Coronary artery (tissue), 2 donors: ENCODE measurements around the gene GRM5.
"Not testable (repeated sequence)": the region's sequence is repeated elsewhere in the genome, so short reads cannot be mapped to it uniquely, and the experiment has no call there.

Experiments used
- DNase-seq: peaks from one replicate; pipeline ENCODE4 v3.0.0-alpha.2; 2017; ENCODE audit warnings: low spot score
- H3K27ac ChIP-seq, 2 donors: fragments of 200-600 bp; sonication (generic); one replicate each; pipeline ENCODE4 v1.5.1; 2016 to 2019
- H3K4me3 ChIP-seq: fragments of 200-600 bp; sonication (generic); 2 replicates; pipeline ENCODE4 v1.5.1; 2016; ENCODE audit warnings: mild to moderate bottlenecking, moderate library complexity
- TF ChIP-seq, protein P1 (sequence below): fragments of 200-600 bp; sonication (generic); IDR thresholded peaks from one replicate; pipeline ENCODE4 v1.5.1; 2019; ENCODE audit warnings: antibody characterized with exemption

GRM5 gene

GRCh38 chr11:88535916-88536547, 529.8 kb downstream of the GRM5 start:
- Histone ChIP-seq H3K4me3 (no peak overlapping the region), H3K27ac (no peak overlapping the region)
- no peak for DNase-seq
- TF ChIP-seq, protein P1, sequence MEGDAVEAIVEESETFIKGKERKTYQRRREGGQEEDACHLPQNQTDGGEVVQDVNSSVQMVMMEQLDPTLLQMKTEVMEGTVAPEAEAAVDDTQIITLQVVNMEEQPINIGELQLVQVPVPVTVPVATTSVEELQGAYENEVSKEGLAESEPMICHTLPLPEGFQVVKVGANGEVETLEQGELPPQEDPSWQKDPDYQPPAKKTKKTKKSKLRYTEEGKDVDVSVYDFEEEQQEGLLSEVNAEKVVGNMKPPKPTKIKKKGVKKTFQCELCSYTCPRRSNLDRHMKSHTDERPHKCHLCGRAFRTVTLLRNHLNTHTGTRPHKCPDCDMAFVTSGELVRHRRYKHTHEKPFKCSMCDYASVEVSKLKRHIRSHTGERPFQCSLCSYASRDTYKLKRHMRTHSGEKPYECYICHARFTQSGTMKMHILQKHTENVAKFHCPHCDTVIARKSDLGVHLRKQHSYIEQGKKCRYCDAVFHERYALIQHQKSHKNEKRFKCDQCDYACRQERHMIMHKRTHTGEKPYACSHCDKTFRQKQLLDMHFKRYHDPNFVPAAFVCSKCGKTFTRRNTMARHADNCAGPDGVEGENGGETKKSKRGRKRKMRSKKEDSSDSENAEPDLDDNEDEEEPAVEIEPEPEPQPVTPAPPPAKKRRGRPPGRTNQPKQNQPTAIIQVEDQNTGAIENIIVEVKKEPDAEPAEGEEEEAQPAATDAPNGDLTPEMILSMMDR, result no peak

- H3K4me3 ChIP-seq, result no peak overlapping the region
- no peak overlapping the region for H3K27ac ChIP-seq
- no peak for DNase-seq
- TF ChIP-seq, protein P1, result no peak
Measured at GRCh38 chr11:88535266-88535665, 530.5 kb downstream of the GRM5 start.

DNA sequence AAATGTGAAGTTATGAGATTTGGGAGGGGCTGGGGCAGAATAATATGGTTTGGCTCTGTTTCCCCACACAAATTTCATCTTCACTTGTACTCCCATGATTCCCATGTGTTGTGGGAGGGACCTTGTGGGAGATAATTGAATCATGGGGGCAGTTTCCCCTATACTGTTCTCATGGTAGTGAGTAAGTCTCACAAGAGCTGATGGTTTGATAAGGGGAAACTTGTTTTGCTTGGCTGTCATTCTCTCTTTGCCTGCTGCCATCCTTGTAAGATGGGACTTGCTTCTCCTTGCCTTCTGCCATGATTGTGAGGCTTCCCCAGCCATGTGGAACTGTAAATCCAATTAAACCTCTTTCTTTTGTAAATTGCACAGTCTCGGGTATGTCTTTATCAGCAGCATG, 531.1 kb downstream of the GRM5 start:
- not testable (repeated sequence) for H3K27ac ChIP-seq, DNase-seq, H3K4me3 ChIP-seq

DNA sequence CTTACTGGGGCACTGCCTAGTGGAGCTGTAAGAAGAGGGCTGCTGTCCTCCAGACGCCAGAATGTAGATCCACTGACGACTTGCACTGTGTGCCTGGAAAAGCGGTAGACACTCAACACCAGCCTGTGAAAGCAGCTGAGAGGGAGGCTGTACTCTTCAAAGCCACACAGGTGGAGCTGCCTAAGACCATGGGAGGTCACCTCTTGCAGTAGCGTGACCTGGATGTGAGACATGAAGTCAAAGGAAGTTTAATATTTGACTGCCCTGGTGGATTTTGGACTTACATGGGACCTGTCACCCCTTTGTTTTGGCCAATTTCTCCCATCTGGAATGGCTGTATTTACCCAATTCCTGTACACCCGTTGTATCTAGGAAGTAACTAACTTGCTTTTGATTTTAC, 531.6 kb downstream of the GRM5 start:
- H3K4me3 ChIP-seq, result no peak overlapping the region
- DNase-seq, result no peak
- H3K27ac ChIP-seq, result no peak overlapping the region
- TF ChIP-seq, protein P1, result no peak

- Histone ChIP-seq H3K27ac (no peak overlapping the region), H3K4me3 (no peak overlapping the region)
- TF ChIP-seq, protein P1, result no peak
- no peak for DNase-seq
Measured at GRCh38 chr11:88533001-88533400, 532.8 kb downstream of the GRM5 start.

DNA sequence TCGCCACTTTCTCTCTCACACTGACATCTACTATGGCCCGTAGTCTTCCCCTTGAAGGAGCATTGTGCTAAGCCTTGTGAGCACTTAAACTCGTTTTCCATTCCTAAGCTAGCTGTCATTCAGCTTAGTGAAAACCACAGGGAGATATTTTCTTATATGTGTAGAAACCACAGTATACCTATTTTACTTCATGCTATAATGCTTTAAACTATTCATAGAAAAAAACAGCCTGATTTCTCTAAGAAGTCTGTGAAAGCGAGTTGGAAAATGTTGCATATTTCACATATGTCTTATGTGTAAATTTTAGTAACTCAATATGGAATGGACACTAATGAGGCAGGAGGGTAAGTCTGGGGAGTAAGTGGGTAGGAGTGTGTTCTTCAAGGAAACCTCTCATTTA, 534.0 kb downstream of the GRM5 start:
- DNase-seq, result no peak
- TF ChIP-seq, protein P1, result no peak

DNA sequence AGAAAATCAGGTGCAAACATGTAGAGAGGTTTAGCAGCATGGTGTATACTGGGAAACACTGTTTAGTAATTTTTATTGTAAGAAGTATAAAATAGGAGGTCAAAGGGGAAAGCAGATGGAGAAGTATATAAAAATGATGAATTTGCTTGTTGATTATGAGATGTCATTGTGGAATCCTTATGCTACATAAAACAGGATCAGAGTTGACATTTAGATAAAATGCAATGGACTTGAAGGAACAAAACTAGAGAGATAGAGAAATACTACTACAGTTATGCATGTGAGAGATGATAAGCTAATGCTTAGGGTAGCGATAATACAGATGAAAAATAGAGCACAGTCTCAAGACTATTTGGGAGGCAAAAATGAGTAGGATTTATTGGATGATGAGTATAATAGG, 536.4 kb downstream of the GRM5 start:
- TF ChIP-seq, protein P1, result no peak
- DNase-seq, result no peak
- no peak overlapping the region for H3K4me3 ChIP-seq
- H3K27ac ChIP-seq, result no peak overlapping the region

More for the DNA sequence above, 534.0 kb downstream of the GRM5 start:
- Histone ChIP-seq H3K4me3 (no peak overlapping the region), H3K27ac (no peak overlapping the region)
